ENCODE measurements around the gene ZCRB1. TPM values are rescaled to one million over a fixed set of nuclear protein-coding genes. Genes with fewer than 3 reads are reported as not detected.
A peak's percentile ranks its signal among the peaks of the same experiment; 100 is the strongest.

The ZCRB1 gene
- total RNA-seq, 1 donor, result 32.6 TPM

- no peak overlapping the region for H2AFZ ChIP-seq (ENCODE audit: low read length)
- H3K36me3 ChIP-seq (ENCODE audit: insufficient read depth, low read length), result peaks cover 2% of the 10 kb centered on the region
- H3K4me3 ChIP-seq (ENCODE audit: insufficient read depth, low read length), result no peak overlapping the region
- no peak for DNase-seq (ENCODE audit: insufficient read length, low spot score, missing footprints)
- H3K27me3 ChIP-seq (ENCODE audit: insufficient read depth, low read length), result no peaks in the 10 kb centered on the region
- no peaks in the 10 kb centered on the region for H4K20me1 ChIP-seq (ENCODE audit: insufficient read depth, low read length)
- TF ChIP-seq CTCF (IDR thresholded peaks at IDR 0.05; ENCODE audit: extremely low read depth, low read depth, low read length), result no peak
- H3K9me3 ChIP-seq (ENCODE audit: low read depth, low read length), result no peaks in the 10 kb centered on the region
- H3K79me2 ChIP-seq (ENCODE audit: insufficient read depth, low read length), result no peaks in the 10 kb centered on the region
- H3K4me2 ChIP-seq (ENCODE audit: insufficient read depth, low read length), result no peak overlapping the region
- no peaks in the 10 kb centered on the region for H3K4me1 ChIP-seq (ENCODE audit: insufficient read depth, low read length)
- no peak overlapping the region for H3K27ac ChIP-seq (ENCODE audit: low read depth, low read length)
These were observed 19.6 kb downstream of the ZCRB1 start for GRCh38 chr12:42306297-42306696.

GRCh38 chr12:42299392-42300308 lies 26.2 kb downstream of the ZCRB1 start:
- H3K27ac ChIP-seq (ENCODE audit: low read depth, low read length), result no peak overlapping the region
- TF ChIP-seq CTCF (IDR thresholded peaks at IDR 0.05; ENCODE audit: extremely low read depth, low read depth, low read length), result no peak
- no peak overlapping the region for H3K4me3 ChIP-seq (ENCODE audit: insufficient read depth, low read length)
- H3K79me2 ChIP-seq (ENCODE audit: insufficient read depth, low read length), result no peaks in the 10 kb centered on the region
- H4K20me1 ChIP-seq (ENCODE audit: insufficient read depth, low read length), result no peaks in the 10 kb centered on the region
- no peak for DNase-seq (ENCODE audit: insufficient read length, low spot score, missing footprints)
- H3K4me2 ChIP-seq (ENCODE audit: insufficient read depth, low read length), result no peak overlapping the region
- no peaks in the 10 kb centered on the region for H3K27me3 ChIP-seq (ENCODE audit: insufficient read depth, low read length)
- H3K4me1 ChIP-seq (ENCODE audit: insufficient read depth, low read length), result peaks cover 3% of the 10 kb centered on the region
- no peaks in the 10 kb centered on the region for H3K36me3 ChIP-seq (ENCODE audit: insufficient read depth, low read length)
- no peak overlapping the region for H2AFZ ChIP-seq (ENCODE audit: low read length)
- H3K9me3 ChIP-seq (ENCODE audit: low read depth, low read length), result no peaks in the 10 kb centered on the region

GRCh38 chr12:42298887-42299286 lies 27.0 kb downstream of the ZCRB1 start:
- no peaks in the 10 kb centered on the region for H4K20me1 ChIP-seq (ENCODE audit: insufficient read depth, low read length)
- H3K4me2 ChIP-seq (ENCODE audit: insufficient read depth, low read length), result no peak overlapping the region
- H3K27me3 ChIP-seq (ENCODE audit: insufficient read depth, low read length), result no peaks in the 10 kb centered on the region
- H3K79me2 ChIP-seq (ENCODE audit: insufficient read depth, low read length), result no peaks in the 10 kb centered on the region
- no peak overlapping the region for H2AFZ ChIP-seq (ENCODE audit: low read length)
- H3K27ac ChIP-seq (ENCODE audit: low read depth, low read length), result no peak overlapping the region
- no peaks in the 10 kb centered on the region for H3K36me3 ChIP-seq (ENCODE audit: insufficient read depth, low read length)
- no peaks in the 10 kb centered on the region for H3K9me3 ChIP-seq (ENCODE audit: low read depth, low read length)
- no peak overlapping the region for H3K4me3 ChIP-seq (ENCODE audit: insufficient read depth, low read length)
- no peak for DNase-seq (ENCODE audit: insufficient read length, low spot score, missing footprints)
- peaks cover 3% of the 10 kb centered on the region for H3K4me1 ChIP-seq (ENCODE audit: insufficient read depth, low read length)
- TF ChIP-seq CTCF (IDR thresholded peaks at IDR 0.05; ENCODE audit: extremely low read depth, low read depth, low read length), result no peak

GRCh38 chr12:42296503-42297109 lies 29.3 kb downstream of the ZCRB1 start:
- Histone ChIP-seq H3K36me3 (ENCODE audit: insufficient read depth, low read length) (no peaks in the 10 kb centered on the region), H3K27ac (ENCODE audit: low read depth, low read length) (no peak overlapping the region), H3K27me3 (ENCODE audit: insufficient read depth, low read length) (no peaks in the 10 kb centered on the region), H3K4me2 (ENCODE audit: insufficient read depth, low read length) (no peak overlapping the region), H2AFZ (ENCODE audit: low read length) (no peak overlapping the region), H4K20me1 (ENCODE audit: insufficient read depth, low read length) (no peaks in the 10 kb centered on the region), H3K4me3 (ENCODE audit: insufficient read depth, low read length) (no peak overlapping the region), H3K9me3 (ENCODE audit: low read depth, low read length) (no peaks in the 10 kb centered on the region), H3K4me1 (ENCODE audit: insufficient read depth, low read length) (peaks cover 3% of the 10 kb centered on the region), H3K79me2 (ENCODE audit: insufficient read depth, low read length) (no peaks in the 10 kb centered on the region)
- peak; percentile 36 for TF ChIP-seq CTCF (IDR thresholded peaks at IDR 0.05; ENCODE audit: extremely low read depth, low read depth, low read length)
- no peak for DNase-seq (ENCODE audit: insufficient read length, low spot score, missing footprints)

Data from osteoblast (primary cell).